Kidney (tissue), 22 donors: ENCODE data around the gene SCYL3. TPM values are rescaled to one million over a fixed set of nuclear protein-coding genes. Genes with fewer than 3 reads are reported as not detected.

Source experiments
- DNase-seq, 5 donors: peaks; one replicate each; pipeline ENCODE4 v3.0.0-alpha.2; 2013 to 2020
- FAIRE-seq: peaks from 2 replicates; lab custom pipeline; 2012; peaks lifted over from hg19 to GRCh38; lab: Jason Lieb, UNC
- H3K27ac ChIP-seq, 2 donors: one replicate each; pipeline ENCODE4 v1.7.0; 2013; ENCODE audit warnings: low read depth in 2 of 2, low read length in 2 of 2, inconsistent platforms in 1 of 2
- H3K27me3 ChIP-seq: one replicate; pipeline ENCODE4 v1.7.1; 2013; ENCODE audit warnings: low read length, inconsistent platforms; ENCODE audit not compliant: control insufficient read depth, insufficient read depth
- H3K36me3 ChIP-seq, 3 donors: one replicate each; pipeline versions ENCODE4 v1.7.0 to v1.7.1; 2013; ENCODE audit warnings: low read length in 3 of 3, control low read depth in 1 of 3, inconsistent platforms in 1 of 3; ENCODE audit not compliant: insufficient read depth in 3 of 3, control insufficient read depth in 2 of 3
- H3K4me1 ChIP-seq, 3 donors: one replicate each; pipeline versions ENCODE4 v1.7.0 to v1.7.1; 2013; ENCODE audit warnings: low read length in 3 of 3, inconsistent platforms in 1 of 3, low read depth in 1 of 3; ENCODE audit not compliant: control insufficient read depth in 2 of 3, insufficient read depth in 2 of 3
- H3K4me3 ChIP-seq, 3 donors: one replicate each; pipeline versions ENCODE4 v1.7.0 to v1.8.1; 2013; ENCODE audit warnings: low read length in 3 of 3, control low read depth in 1 of 3, inconsistent platforms in 1 of 3
- H3K9ac ChIP-seq, 3 donors: one replicate each; pipeline versions ENCODE4 v1.7.0 to v1.7.1; 2013; ENCODE audit warnings: low read length in 3 of 3, control low read depth in 1 of 3, inconsistent platforms in 1 of 3
- H3K9me3 ChIP-seq, 3 donors: one replicate each; pipeline versions ENCODE4 v1.7.0 to v1.7.1; 2013; ENCODE audit warnings: low read length in 3 of 3, control low read depth in 1 of 3, inconsistent platforms in 1 of 3; ENCODE audit not compliant: control insufficient read depth in 2 of 3, insufficient read depth in 1 of 3
- CTCF ChIP-seq: IDR thresholded peaks from 3 replicates; pipeline ENCODE4 v1.5.1; 2012; ENCODE audit warnings: mild to moderate bottlenecking, moderate library complexity, borderline replicate concordance; ENCODE audit not compliant: insufficient read depth; ENCODE audit errors: extremely low read depth
- intact Hi-C: fragments of 100-400 bp; cut with DNase I; formaldehyde crosslinking; loops from one replicate; pipeline ENCODE4 v1.11.1; 2022
- long read RNA-seq, 10 donors: library from polyadenylated mRNA in 1 of 10; unstranded in 1 of 10; transcript quantifications; one replicate each; pipeline ENCODE4 v2.0.0 and lab custom pipeline, GENCODE V29; 2021 to 2026
- polyA plus RNA-seq: library from polyadenylated mRNA; stranded (reverse); fragments of 350-450 nt; fragmentation: Illumina TruSeq; extraction: RNeasy Lipid Tissue Mini Kit (QIAGEN cat#74804); gene quantifications from one replicate; pipeline ENCODE4 v1.2.3, GENCODE V29; 2014; ENCODE audit warnings: low read depth, low replicate concordance; ENCODE audit not compliant: insufficient read depth
- total RNA-seq: library from RNA; stranded (reverse); fragmentation: NEBNext Ultra II Directional; extraction: Animal tissue kit (Norgen Biotek cat#: 25700); gene quantifications from one replicate; pipeline ENCODE4 v1.2.1, GENCODE V29; 2021
- donor health status: control.
- donor health status: control.
- donor health status: control.
- donor health status: control.
- donor health status: control.
- donor health status: DM: yes; HTN: yes; CAD: no.
- donor health status: Normal renal cell carcinoma (clear cell type).

The SCYL3 gene
- total RNA-seq (14.8 TPM), polyA plus RNA-seq (5.6 TPM)
- long read RNA-seq, donor 1: 0 reads
- long read RNA-seq, donor 2, full-length matches to known transcripts: 2 of 2 reads
- long read RNA-seq, donor 2, partial matches to known transcripts: 0 of 2 reads
- long read RNA-seq, donor 2, other reads (novel, unspliced or antisense): 0 of 2 reads
- long read RNA-seq, donor 3: 0 reads
- long read RNA-seq, donor 4, full-length matches to known transcripts: 1 of 1 reads
- long read RNA-seq, donor 4, partial matches to known transcripts: 0 of 1 reads
- long read RNA-seq, donor 4, other reads (novel, unspliced or antisense): 0 of 1 reads
- long read RNA-seq, donor 5: 0 reads
- long read RNA-seq, donor 6, partial matches to known transcripts: 12 of 12 reads
- long read RNA-seq, donor 6, other reads (novel, unspliced or antisense): 0 of 12 reads
- long read RNA-seq, donor 7, full-length matches to known transcripts: 2 of 9 reads
- long read RNA-seq, donor 7, partial matches to known transcripts: 2 of 9 reads
- long read RNA-seq, donor 7, other reads (novel, unspliced or antisense): 5 of 9 reads
- long read RNA-seq, donor 8, full-length matches to known transcripts: 2 of 7 reads
- long read RNA-seq, donor 8, partial matches to known transcripts: 5 of 7 reads
- long read RNA-seq, donor 8, other reads (novel, unspliced or antisense): 0 of 7 reads
- long read RNA-seq, donor 9: 0 reads
- long read RNA-seq, donor 10: 0 reads

- DNase-seq: peak; percentile 96 to 99 (median 98)
- Histone ChIP-seq H3K27ac (peak within 1 kb of the TSS; percentile 96 to 100), H3K9me3 (no peaks in the 10 kb centered on the region), H3K27me3 (no peaks in the 10 kb centered on the region), H3K4me3 (peak within 1 kb of the TSS; percentile 81 to 97 (median 89)), H3K4me1 (peaks cover 6 to 10% (median 9%) of the 10 kb centered on the region in 3 donors), H3K9ac (peak within 1 kb of the TSS; percentile 67 to 96 (median 93)), H3K36me3 (no peaks in the 10 kb centered on the region)
- intact Hi-C loops: no loop called here
- FAIRE-seq: peak; percentile 92
- no peak for TF ChIP-seq CTCF
These were observed at the start of gene SCYL3 for GRCh38 chr1:169893645-169894423. Gene SCYL3, minus strand, starts transcription at chr1:169893896. Its CDS starts 5,056 bp downstream, at chr1:169888840.

GRCh38 chr1:169941982-169942830 lies 48.5 kb upstream of the SCYL3 start:
- no peaks in the 10 kb centered on the region for H3K9me3 ChIP-seq
- intact Hi-C loops: no loop called here
- H3K9ac ChIP-seq: no peak overlapping the region
- no peaks in the 10 kb centered on the region for H3K4me1 ChIP-seq
- DNase-seq (peak in 3 of 5 donors; percentile 18 to 90 (median 87)), FAIRE-seq (peak; percentile 75)
- H3K27ac ChIP-seq: no peak overlapping the region
- no peaks in the 10 kb centered on the region for H3K36me3 ChIP-seq
- H3K27me3 ChIP-seq: no peaks in the 10 kb centered on the region
- no peak overlapping the region for H3K4me3 ChIP-seq
- no peak for TF ChIP-seq CTCF

GRCh38 chr1:169933984-169934725 lies 40.5 kb upstream of the SCYL3 start:
- DNase-seq (peak in 2 of 5 donors; percentile 59 to 68), FAIRE-seq (no peak)
- H3K9ac ChIP-seq: no peak overlapping the region
- no peaks in the 10 kb centered on the region for H3K9me3 ChIP-seq
- intact Hi-C loops: no loop called here
- H3K27ac ChIP-seq: no peak overlapping the region
- TF ChIP-seq CTCF: no peak
- no peaks in the 10 kb centered on the region for H3K4me1 ChIP-seq
- no peak overlapping the region for H3K4me3 ChIP-seq
- H3K36me3 ChIP-seq: no peaks in the 10 kb centered on the region
- no peaks in the 10 kb centered on the region for H3K27me3 ChIP-seq
